HEK293 (cell line): Measurements from ENCODE around the gene PIM3.

Experiments
- EGR2 ChIP-seq: fragments of 450-650 bp; formaldehyde crosslinking; IDR thresholded peaks from 2 replicates; pipeline ENCODE4 v1.5.1; 2016; ENCODE audit warnings: low read depth, missing biosample characterization, missing genetic modification characterization
- GLIS2 ChIP-seq: fragments of 450-650 bp; formaldehyde crosslinking; IDR thresholded peaks from 2 replicates; pipeline ENCODE4 v1.5.1; 2016; ENCODE audit warnings: missing biosample characterization, missing genetic modification characterization
- INSM2 ChIP-seq: fragments of 450-650 bp; formaldehyde crosslinking; IDR thresholded peaks from 2 replicates; pipeline ENCODE4 v1.5.1; 2016; ENCODE audit warnings: missing biosample characterization, missing genetic modification characterization
- KLF10 ChIP-seq: fragments of 450-650 bp; IDR thresholded peaks from 2 replicates; pipeline ENCODE4 v1.5.1; 2018; ENCODE audit warnings: missing biosample characterization, mild to moderate bottlenecking, missing genetic modification characterization
- KLF9 ChIP-seq: fragments of 450-650 bp; formaldehyde crosslinking; IDR thresholded peaks from 2 replicates; pipeline ENCODE4 v1.5.1; 2016; ENCODE audit warnings: missing biosample characterization, missing genetic modification characterization, low read depth
- OVOL3 ChIP-seq: fragments of 450-650 bp; formaldehyde crosslinking; IDR thresholded peaks from 2 replicates; pipeline ENCODE4 v1.5.1; 2016; ENCODE audit warnings: missing biosample characterization, missing genetic modification characterization
- PATZ1 ChIP-seq: fragments of 450-650 bp; formaldehyde crosslinking; IDR thresholded peaks from 2 replicates; pipeline ENCODE4 v1.5.1; 2016; ENCODE audit warnings: missing biosample characterization, missing genetic modification characterization
- RBAK ChIP-seq: fragments of 450-650 bp; formaldehyde crosslinking; IDR thresholded peaks from 2 replicates; pipeline ENCODE4 v1.5.1; 2016; ENCODE audit warnings: missing biosample characterization, missing genetic modification characterization
- REPIN1 ChIP-seq: fragments of 450-650 bp; formaldehyde crosslinking; IDR thresholded peaks from 2 replicates; pipeline ENCODE4 v1.5.1; 2017; ENCODE audit warnings: missing biosample characterization, missing genetic modification characterization, low read depth
- SP7 ChIP-seq: fragments of 450-650 bp; formaldehyde crosslinking; IDR thresholded peaks from 2 replicates; pipeline ENCODE4 v1.5.1; 2016; ENCODE audit warnings: missing biosample characterization, missing genetic modification characterization
- ZBTB21 ChIP-seq: fragments of 450-650 bp; formaldehyde crosslinking; IDR thresholded peaks from 2 replicates; pipeline ENCODE4 v1.5.1; 2017; ENCODE audit warnings: missing biosample characterization, missing genetic modification characterization
- ZFP41 ChIP-seq: fragments of 450-650 bp; formaldehyde crosslinking; IDR thresholded peaks from 2 replicates; pipeline ENCODE4 v1.5.1; 2016; ENCODE audit warnings: missing biosample characterization, missing genetic modification characterization, borderline replicate concordance
- ZNF132 ChIP-seq: fragments of 450-650 bp; formaldehyde crosslinking; IDR thresholded peaks from 2 replicates; pipeline ENCODE4 v1.5.1; 2017; ENCODE audit warnings: missing biosample characterization, missing genetic modification characterization, borderline replicate concordance
- ZNF174 ChIP-seq: fragments of 450-650 bp; formaldehyde crosslinking; IDR thresholded peaks from 2 replicates; pipeline ENCODE4 v1.5.0; 2017; ENCODE audit warnings: missing biosample characterization, mild to moderate bottlenecking, missing genetic modification characterization
- ZNF202 ChIP-seq: fragments of 450-650 bp; formaldehyde crosslinking; IDR thresholded peaks from 2 replicates; pipeline ENCODE4 v1.5.1; 2016; ENCODE audit warnings: missing biosample characterization, missing genetic modification characterization, borderline replicate concordance
- ZNF274 ChIP-seq, 2 experiments: fragments of 200-500 bp in 1 of 2; fragments of 450-650 bp in 1 of 2; sonication (Bioruptor generic) in 1 of 2; formaldehyde crosslinking in 1 of 2; IDR thresholded peaks; 2 replicates each; pipeline versions ENCODE4 v1.5.1 to v1.6.1; 2014 to 2016; ENCODE audit warnings: borderline replicate concordance in 1 of 2, inconsistent platforms in 1 of 2, low read length in 1 of 2, missing biosample characterization in 1 of 2, missing genetic modification characterization in 1 of 2
- ZNF280C ChIP-seq: fragments of 450-650 bp; formaldehyde crosslinking; IDR thresholded peaks from 2 replicates; pipeline ENCODE4 v1.5.1; 2016; ENCODE audit warnings: missing biosample characterization, missing genetic modification characterization
- ZNF398 ChIP-seq: fragments of 450-650 bp; formaldehyde crosslinking; IDR thresholded peaks from 2 replicates; pipeline ENCODE4 v1.5.1; 2017; ENCODE audit warnings: missing biosample characterization, missing genetic modification characterization
- ZNF416 ChIP-seq: fragments of 450-650 bp; formaldehyde crosslinking; IDR thresholded peaks from 2 replicates; pipeline ENCODE4 v1.5.1; 2016; ENCODE audit warnings: missing biosample characterization, missing genetic modification characterization
- ZNF449 ChIP-seq: fragments of 450-650 bp; formaldehyde crosslinking; IDR thresholded peaks from 2 replicates; pipeline ENCODE4 v1.5.1; 2017; ENCODE audit warnings: missing biosample characterization, mild to moderate bottlenecking, missing genetic modification characterization, moderate library complexity
- ZNF48 ChIP-seq: fragments of 450-650 bp; formaldehyde crosslinking; IDR thresholded peaks from 2 replicates; pipeline ENCODE4 v1.5.1; 2016; ENCODE audit warnings: missing biosample characterization, missing genetic modification characterization
- ZNF514 ChIP-seq: fragments of 450-650 bp; formaldehyde crosslinking; IDR thresholded peaks from 2 replicates; pipeline ENCODE4 v1.5.1; 2016; ENCODE audit warnings: missing biosample characterization, missing genetic modification characterization
- ZNF549 ChIP-seq: fragments of 450-650 bp; IDR thresholded peaks from 2 replicates; pipeline ENCODE4 v1.5.1; 2018; ENCODE audit warnings: missing biosample characterization, missing genetic modification characterization, mild to moderate bottlenecking, inconsistent platforms, moderate library complexity
- ZNF555 ChIP-seq: fragments of 450-650 bp; formaldehyde crosslinking; conservative IDR thresholded peaks from 2 replicates; pipeline ENCODE4 v1.5.1; 2017; ENCODE audit warnings: missing biosample characterization, mild to moderate bottlenecking, missing genetic modification characterization, inconsistent platforms
- ZNF560 ChIP-seq: fragments of 450-650 bp; formaldehyde crosslinking; IDR thresholded peaks from 2 replicates; pipeline ENCODE4 v1.5.1; 2017; ENCODE audit warnings: missing biosample characterization, missing genetic modification characterization, borderline replicate concordance
- ZNF660 ChIP-seq: fragments of 450-650 bp; IDR thresholded peaks from 2 replicates; pipeline ENCODE4 v1.5.1; 2018; ENCODE audit warnings: missing biosample characterization, mild to moderate bottlenecking, missing genetic modification characterization
- ZNF677 ChIP-seq: fragments of 450-650 bp; IDR thresholded peaks from 2 replicates; pipeline ENCODE4 v1.5.0; 2018; ENCODE audit warnings: missing biosample characterization, mild to moderate bottlenecking, missing genetic modification characterization, moderate library complexity
- ZSCAN23 ChIP-seq: fragments of 450-650 bp; formaldehyde crosslinking; IDR thresholded peaks from 2 replicates; pipeline ENCODE4 v1.5.1; 2016; ENCODE audit warnings: missing biosample characterization, missing genetic modification characterization
- ZSCAN4 ChIP-seq: fragments of 450-650 bp; formaldehyde crosslinking; IDR thresholded peaks from 2 replicates; pipeline ENCODE4 v1.5.1; 2017; ENCODE audit warnings: missing biosample characterization, missing genetic modification characterization

Gene PIM3

GRCh38 chr22:49970528-49971231 lies 10.1 kb downstream of the PIM3 start (continued):
- TF ChIP-seq ZNF560 (tag by site-specific recombination), result no peak
- no peak for TF ChIP-seq OVOL3
- TF ChIP-seq ZNF555, result no peak
- peak; percentile 100 for TF ChIP-seq PATZ1 (tag by site-specific recombination)
- TF ChIP-seq ZNF549 (tag by site-specific recombination), result no peak
- TF ChIP-seq ZNF416, result no peak
- no peak for TF ChIP-seq ZNF280C (tag by site-specific recombination)
- TF ChIP-seq ZSCAN23 (tag by site-specific recombination), result peak; percentile 77
- TF ChIP-seq ZFP41, result no peak
- TF ChIP-seq ZNF660 (tag by site-specific recombination), result no peak
- no peak for TF ChIP-seq RBAK
- TF ChIP-seq ZNF48 (tag by site-specific recombination), result no peak
- TF ChIP-seq KLF10 (tag by site-specific recombination), result peak; percentile 95
- TF ChIP-seq GLIS2 (tag by site-specific recombination), result peak; percentile 100
- no peak for TF ChIP-seq ZNF174 (tag by site-specific recombination)
- no peak for TF ChIP-seq ZNF514
- TF ChIP-seq INSM2 (tag by site-specific recombination), result peak; percentile 86
- TF ChIP-seq ZNF132 (tag by site-specific recombination), result no peak
- no peak for TF ChIP-seq REPIN1 (tag by site-specific recombination)
- peak; percentile 98 for TF ChIP-seq ZSCAN4
- no peak for TF ChIP-seq ZNF274 (IDR thresholded peaks at IDR 0.05; ENCODE audit: low read length)
- no peak for TF ChIP-seq ZNF274 (tag by site-specific recombination; IDR thresholded peaks at IDR 0.05; ENCODE audit: borderline replicate concordance)
- TF ChIP-seq KLF9 (tag by site-specific recombination), result peak; percentile 88
- TF ChIP-seq ZNF398, result peak; percentile 93
- TF ChIP-seq ZNF449, result no peak
- TF ChIP-seq ZNF677, result no peak
- peak; percentile 88 for TF ChIP-seq EGR2 (tag by site-specific recombination)
- TF ChIP-seq SP7 (tag by site-specific recombination), result peak; percentile 97
- TF ChIP-seq ZNF202 (tag by site-specific recombination), result no peak
- TF ChIP-seq ZBTB21, result peak; percentile 90
